K562 (cell line): ENCODE measurements around the gene KLK1. TPM values are rescaled to one million over a fixed set of nuclear protein-coding genes. Genes with fewer than 3 reads are reported as not detected.

Experiments used
- ATAC-seq: fragments of 200-7000 bp; cut with Tn5 transposase; 3 replicates; pipeline ENCODE4 v1.9.1; 2020; ENCODE audit warnings: moderate library complexity
- BruUV-seq: library from RNA; stranded (reverse); fragments of 400-500 nt; replicated peaks from 2 replicates; lab custom pipeline; 2021; lab: Mats Ljungman, UMichigan
- CTCF ChIA-PET: fragments of 300-600 bp; formaldehyde crosslinking; extraction: SDS; loops from one replicate; lab custom pipeline; 2021; ENCODE audit warnings: low intra/inter-chr PET ratio; lab: Yijun Ruan, JAX
- POLR2A ChIA-PET: fragments of 300-600, 350-650 bp; sonication (Branson Sonifier 250); formaldehyde crosslinking; extraction: SDS; loops from one replicate; lab custom pipeline; 2021; ENCODE audit warnings: antibody characterized with exemption, inconsistent platforms; lab: Yijun Ruan, JAX
- DNase-seq, 4 experiments: peaks; one replicate each; pipeline versions ENCODE4 v3.0.0 to v3.0.0-alpha.2; 2011 to 2018; ENCODE audit warnings: low spot score in 3 of 4, mixed read lengths in 3 of 4; ENCODE audit errors: extremely low read depth in 1 of 4
- FAIRE-seq: peaks from 2 replicates; lab custom pipeline; 2011; peaks lifted over from hg19 to GRCh38; lab: Jason Lieb, UNC
- H2AFZ ChIP-seq: 2 replicates; pipeline ENCODE4 v1.6.0; 2011; ENCODE audit warnings: low read depth, low read length, control low read depth, inconsistent platforms
- H3K27ac ChIP-seq: fragments of 200-600 bp; 3 replicates; pipeline ENCODE4 v1.8.0; 2011; ENCODE audit warnings: low read depth, mild to moderate bottlenecking, control low read depth, inconsistent platforms, low read length, moderate library complexity, mixed read lengths; ENCODE audit errors: extremely low read depth
- H3K27me3 ChIP-seq, 2 experiments: fragments of 300-600 bp in 1 of 2; 2 replicates in 1 of 2; 3 replicates in 1 of 2; pipeline versions ENCODE4 v1.6.0 to v1.8.0; 2011; ENCODE audit warnings: inconsistent platforms in 2 of 2, low read length in 2 of 2, mild to moderate bottlenecking in 1 of 2, mixed read lengths in 1 of 2, moderate library complexity in 1 of 2; ENCODE audit not compliant: control insufficient read depth in 2 of 2, insufficient read depth in 2 of 2
- H3K36me3 ChIP-seq: fragments of 300-600 bp; 3 replicates; pipeline ENCODE4 v1.8.0; 2011; ENCODE audit warnings: mild to moderate bottlenecking, low read length, inconsistent platforms; ENCODE audit not compliant: control insufficient read depth, insufficient read depth
- H3K4me1 ChIP-seq, 2 experiments: fragments of 200-600 bp in 1 of 2; replicated peaks in 1 of 2; 2 replicates in 1 of 2; 3 replicates in 1 of 2; pipeline versions ENCODE4 v1.5.1 to v1.8.0; 2011; ENCODE audit warnings: inconsistent platforms in 2 of 2, low read length in 2 of 2, mild to moderate bottlenecking in 1 of 2, mixed read lengths in 1 of 2, moderate library complexity in 1 of 2; ENCODE audit not compliant: control insufficient read depth in 2 of 2, insufficient read depth in 2 of 2
- H3K4me2 ChIP-seq: 2 replicates; pipeline ENCODE4 v1.6.1; 2011; ENCODE audit warnings: low read length, control low read depth, inconsistent platforms, mixed read lengths; ENCODE audit not compliant: insufficient read depth
- H3K4me3 ChIP-seq: fragments of 200-600 bp; sonication (generic), shearing (Covaris generic); 2 replicates; pipeline ENCODE4 v1.5.1; 2016; ENCODE audit warnings: control low read depth, inconsistent platforms
- H3K79me2 ChIP-seq: fragments of 200-600 bp; 3 replicates; pipeline ENCODE4 v1.8.0; 2011; ENCODE audit warnings: low read length, inconsistent platforms; ENCODE audit not compliant: control insufficient read depth, insufficient read depth
- H3K9ac ChIP-seq, 2 experiments: 2 replicates each; pipeline versions ENCODE4 v1.6.0 to v1.6.1; 2011; ENCODE audit warnings: low read depth in 2 of 2, low read length in 2 of 2, control low read depth in 1 of 2, inconsistent platforms in 1 of 2, mild to moderate bottlenecking in 1 of 2, mixed read lengths in 1 of 2; ENCODE audit not compliant: insufficient read depth in 1 of 2
- H3K9me1 ChIP-seq: one replicate; pipeline ENCODE4 v1.6.0; 2011; ENCODE audit warnings: inconsistent platforms, mild to moderate bottlenecking, low read length, moderate library complexity; ENCODE audit not compliant: control insufficient read depth, insufficient read depth
- H3K9me3 ChIP-seq: replicated peaks from 2 replicates; pipeline ENCODE4 v1.5.1; 2011; ENCODE audit warnings: low read depth, low read length, inconsistent platforms; ENCODE audit not compliant: control insufficient read depth, insufficient read depth
- H4K20me1 ChIP-seq: replicated peaks from 2 replicates; pipeline ENCODE4 v1.6.1; 2011; ENCODE audit warnings: low read length, inconsistent platforms, mixed read lengths; ENCODE audit not compliant: control insufficient read depth, insufficient read depth
- ASH1L ChIP-seq: fragments of 450-650 bp; IDR thresholded peaks from 2 replicates; pipeline ENCODE4 v1.6.1; 2018; ENCODE audit warnings: borderline replicate concordance, mild to moderate bottlenecking, low read depth; ENCODE audit not compliant: partially characterized antibody
- CBX1 ChIP-seq: sonication (generic); IDR thresholded peaks from 2 replicates; pipeline ENCODE4 v1.6.1; 2016; ENCODE audit warnings: antibody characterized with exemption, low read depth, mild to moderate bottlenecking
- CBX5 ChIP-seq: IDR thresholded peaks from 2 replicates; pipeline ENCODE4 v1.6.1; 2014; ENCODE audit warnings: low read depth, borderline replicate concordance
- COPS2 ChIP-seq: fragments of 450-650 bp; conservative IDR thresholded peaks from 2 replicates; pipeline ENCODE4 v1.6.1; 2016; ENCODE audit warnings: mild to moderate bottlenecking, moderate library complexity
- DIDO1 ChIP-seq: fragments of 450-650 bp; IDR thresholded peaks from 2 replicates; pipeline ENCODE4 v1.6.1; 2016; ENCODE audit warnings: low read depth, missing biosample characterization, missing genetic modification characterization
- KDM1A ChIP-seq, 2 experiments: fragments of 450-650 bp; IDR thresholded peaks; 2 replicates each; pipeline ENCODE4 v1.6.1; 2016; ENCODE audit warnings: mild to moderate bottlenecking in 2 of 2
- MCM5 ChIP-seq: fragments of 450-650 bp; IDR thresholded peaks from 2 replicates; pipeline ENCODE4 v1.6.1; 2016; ENCODE audit warnings: low read depth
- MYC ChIP-seq, 2 experiments: fragments of 250-450 bp in 1 of 2; sonication (Bioruptor Pico) in 1 of 2; IDR thresholded peaks; 2 replicates each; pipeline versions ENCODE4 v1.5.1 to v1.6.1; 2012 to 2021; ENCODE audit warnings: low read depth in 2 of 2, borderline replicate concordance in 1 of 2, improper control_type of control experiment in 1 of 2, low read length in 1 of 2, mild to moderate bottlenecking in 1 of 2, moderate library complexity in 1 of 2
- NRF1 ChIP-seq, 2 experiments: fragments of 450-650 bp; IDR thresholded peaks in 1 of 2; conservative IDR thresholded peaks in 1 of 2; 2 replicates each; pipeline ENCODE4 v1.6.1; 2014; ENCODE audit warnings: mild to moderate bottlenecking in 2 of 2
- RAD51 ChIP-seq: fragments of 450-650 bp; IDR thresholded peaks from 2 replicates; pipeline ENCODE4 v1.7.1; 2016; ENCODE audit warnings: low read depth, mild to moderate bottlenecking, borderline replicate concordance
- RBBP5 ChIP-seq: fragments of 200-600 bp; sonication (generic); IDR thresholded peaks from 2 replicates; pipeline ENCODE4 v1.6.1; 2012; ENCODE audit warnings: borderline replicate concordance, mild to moderate bottlenecking, low read length, control low read depth, inconsistent platforms; ENCODE audit not compliant: insufficient read depth, poor library complexity, severe bottlenecking
- SAFB2 ChIP-seq: fragments of 200-400 bp; formaldehyde crosslinking; IDR thresholded peaks from 2 replicates; pipeline ENCODE4 v1.6.1; 2018; ENCODE audit warnings: borderline replicate concordance, low read length, low read depth, moderate library complexity; ENCODE audit not compliant: severe bottlenecking
- SETDB1 ChIP-seq: IDR thresholded peaks from one replicate; pipeline ENCODE4 v1.6.1; 2012; ENCODE audit warnings: low read length, control low read depth, inconsistent platforms
- SRSF7 ChIP-seq: fragments of 200-400 bp; formaldehyde crosslinking; optimal IDR thresholded peaks from 2 replicates; pipeline ENCODE3; 2017; ENCODE audit warnings: mild to moderate bottlenecking, low read depth, low read length
- WGBS: fragments of 100-300 bp; shearing (Covaris generic); methylation state at CpG from one replicate; pipeline ENCODE4 v1.1.6; 2016; ENCODE audit warnings: low coverage, mixed read lengths; ENCODE audit not compliant: insufficient coverage; ENCODE audit errors: missing lambda C conversion rate; 5-methylcytosine and 5-hydroxymethylcytosine counted together
- in situ Hi-C: fragments of 300-500 bp; cut with MboI; formaldehyde crosslinking; loops from 4 replicates; pipeline ENCODE4 v1.15.0; 2018; ENCODE audit warnings: inconsistent platforms, mixed read lengths
- intact Hi-C: fragments of 100-400 bp; cut with micrococcal nuclease; formaldehyde crosslinking; loops from 2 replicates; pipeline ENCODE4 v1.14.2; 2022
- polyA plus RNA-seq, 8 experiments: library from polyadenylated mRNA; depleted of rRNA in 4 of 8; stranded (reverse) in 5 of 8; unstranded in 3 of 8; fragments of >200 nt; fragmentation: Nextera tagmentation in 2 of 8; fragmentation: Illumina TruSeq in 1 of 8; extraction: Ambion mirVana in 2 of 8; extraction: Trizol in 1 of 8; gene quantifications; 2 replicates each; pipeline versions ENCODE4 v1.2.1 to v1.2.3, GENCODE V29; 2011 to 2014; ENCODE audit warnings: inconsistent platforms in 1 of 8, missing spikeins in 1 of 8
- total RNA-seq, 7 experiments: library from RNA; depleted of rRNA in 6 of 7; stranded (reverse); fragments of >200 nt in 6 of 7; fragmentation: Illumina TruSeq in 2 of 7; extraction: Trizol in 2 of 7; gene quantifications; 2 replicates each; pipeline versions ENCODE4 v1.2.1 to v1.2.3, GENCODE V29; 2011 to 2021; ENCODE audit warnings: low replicate concordance in 1 of 7
- TF ChIP-seq, protein P1 (sequence below): fragments of 250-450 bp; sonication (Bioruptor Pico); IDR thresholded peaks from 2 replicates; pipeline ENCODE4 v1.5.0; 2021
- TF ChIP-seq, protein P2 (sequence below), 2 experiments: fragments of 450-650 bp; IDR thresholded peaks; 2 replicates each; pipeline ENCODE4 v1.6.1; 2018; ENCODE audit warnings: mild to moderate bottlenecking in 2 of 2, low read depth in 1 of 2; ENCODE audit not compliant: partially characterized antibody in 2 of 2
- TF ChIP-seq, protein P3 (sequence below): fragments of 250-450 bp; sonication (Bioruptor Pico); IDR thresholded peaks from 2 replicates; pipeline ENCODE4 v1.8.0; 2022; ENCODE audit warnings: moderate library complexity, mild to moderate bottlenecking, inconsistent platforms

Gene KLK1
- total and polyA plus RNA-seq, 9 of the 15 experiments (the other 6 are each of a cell fraction or from before 2014, with no cell fraction given): 0.87 to 15.4 (median 9.1) TPM

DNA sequence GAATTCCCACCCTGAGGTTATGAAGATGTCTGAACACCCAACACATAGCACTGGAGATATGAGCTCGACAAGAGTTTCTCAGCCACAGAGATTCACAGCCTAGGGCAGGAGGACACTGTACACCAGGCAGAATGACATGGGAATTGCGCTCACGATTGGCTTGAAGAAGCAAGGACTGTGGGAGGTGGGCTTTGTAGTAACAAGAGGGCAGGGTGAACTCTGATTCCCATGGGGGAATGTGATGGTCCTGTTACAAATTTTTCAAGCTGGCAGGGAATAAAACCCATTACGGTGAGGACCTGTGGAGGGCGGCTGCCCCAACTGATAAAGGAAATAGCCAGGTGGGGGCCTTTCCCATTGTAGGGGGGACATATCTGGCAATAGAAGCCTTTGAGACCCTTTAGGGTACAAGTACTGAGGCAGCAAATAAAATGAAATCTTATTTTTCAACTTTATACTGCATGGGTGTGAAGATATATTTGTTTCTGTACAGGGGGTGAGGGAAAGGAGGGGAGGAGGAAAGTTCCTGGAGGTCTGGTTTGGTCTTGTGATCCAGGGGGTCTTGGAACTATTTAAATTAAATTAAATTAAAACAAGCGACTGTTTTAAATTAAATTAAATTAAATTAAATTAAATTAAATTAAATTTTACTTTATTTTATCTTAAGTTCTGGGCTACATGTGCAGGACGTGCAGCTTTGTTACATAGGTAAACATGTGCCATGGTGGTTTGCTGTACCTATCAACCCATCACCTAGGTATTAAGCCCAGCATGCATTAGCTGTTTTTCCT lies 38.1 kb upstream of the KLK1 start:
- BruUV-seq: no TSS peak
- ATAC-seq: no peak
- TF ChIP-seq, protein P1, sequence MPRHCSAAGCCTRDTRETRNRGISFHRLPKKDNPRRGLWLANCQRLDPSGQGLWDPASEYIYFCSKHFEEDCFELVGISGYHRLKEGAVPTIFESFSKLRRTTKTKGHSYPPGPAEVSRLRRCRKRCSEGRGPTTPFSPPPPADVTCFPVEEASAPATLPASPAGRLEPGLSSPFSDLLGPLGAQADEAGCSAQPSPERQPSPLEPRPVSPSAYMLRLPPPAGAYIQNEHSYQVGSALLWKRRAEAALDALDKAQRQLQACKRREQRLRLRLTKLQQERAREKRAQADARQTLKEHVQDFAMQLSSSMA (CRISPR knock-in tag): no peak
- no peak for TF ChIP-seq MCM5
- no peak for TF ChIP-seq KDM1A (IDR thresholded peaks at IDR 0.05)
- TF ChIP-seq CBX1: no peak
- TF ChIP-seq RBBP5: no peak
- TF ChIP-seq SETDB1: no peak
- no peak for TF ChIP-seq CBX5
- no peak for TF ChIP-seq SAFB2
- no peak for TF ChIP-seq MYC (IDR thresholded peaks at IDR 0.05; ENCODE audit: low read depth, low read length)
- no peak for TF ChIP-seq MYC (CRISPR knock-in tag; IDR thresholded peaks at IDR 0.05; ENCODE audit: borderline replicate concordance, low read depth)
- TF ChIP-seq, protein P2, sequence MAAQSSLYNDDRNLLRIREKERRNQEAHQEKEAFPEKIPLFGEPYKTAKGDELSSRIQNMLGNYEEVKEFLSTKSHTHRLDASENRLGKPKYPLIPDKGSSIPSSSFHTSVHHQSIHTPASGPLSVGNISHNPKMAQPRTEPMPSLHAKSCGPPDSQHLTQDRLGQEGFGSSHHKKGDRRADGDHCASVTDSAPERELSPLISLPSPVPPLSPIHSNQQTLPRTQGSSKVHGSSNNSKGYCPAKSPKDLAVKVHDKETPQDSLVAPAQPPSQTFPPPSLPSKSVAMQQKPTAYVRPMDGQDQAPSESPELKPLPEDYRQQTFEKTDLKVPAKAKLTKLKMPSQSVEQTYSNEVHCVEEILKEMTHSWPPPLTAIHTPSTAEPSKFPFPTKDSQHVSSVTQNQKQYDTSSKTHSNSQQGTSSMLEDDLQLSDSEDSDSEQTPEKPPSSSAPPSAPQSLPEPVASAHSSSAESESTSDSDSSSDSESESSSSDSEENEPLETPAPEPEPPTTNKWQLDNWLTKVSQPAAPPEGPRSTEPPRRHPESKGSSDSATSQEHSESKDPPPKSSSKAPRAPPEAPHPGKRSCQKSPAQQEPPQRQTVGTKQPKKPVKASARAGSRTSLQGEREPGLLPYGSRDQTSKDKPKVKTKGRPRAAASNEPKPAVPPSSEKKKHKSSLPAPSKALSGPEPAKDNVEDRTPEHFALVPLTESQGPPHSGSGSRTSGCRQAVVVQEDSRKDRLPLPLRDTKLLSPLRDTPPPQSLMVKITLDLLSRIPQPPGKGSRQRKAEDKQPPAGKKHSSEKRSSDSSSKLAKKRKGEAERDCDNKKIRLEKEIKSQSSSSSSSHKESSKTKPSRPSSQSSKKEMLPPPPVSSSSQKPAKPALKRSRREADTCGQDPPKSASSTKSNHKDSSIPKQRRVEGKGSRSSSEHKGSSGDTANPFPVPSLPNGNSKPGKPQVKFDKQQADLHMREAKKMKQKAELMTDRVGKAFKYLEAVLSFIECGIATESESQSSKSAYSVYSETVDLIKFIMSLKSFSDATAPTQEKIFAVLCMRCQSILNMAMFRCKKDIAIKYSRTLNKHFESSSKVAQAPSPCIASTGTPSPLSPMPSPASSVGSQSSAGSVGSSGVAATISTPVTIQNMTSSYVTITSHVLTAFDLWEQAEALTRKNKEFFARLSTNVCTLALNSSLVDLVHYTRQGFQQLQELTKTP (IDR thresholded peaks at IDR 0.05; ENCODE audit: low read depth in 1 of 2, partially characterized antibody in 2 of 2): no peak
- TF ChIP-seq DIDO1: no peak
- no peak for TF ChIP-seq SRSF7
- TF ChIP-seq, protein P3, sequence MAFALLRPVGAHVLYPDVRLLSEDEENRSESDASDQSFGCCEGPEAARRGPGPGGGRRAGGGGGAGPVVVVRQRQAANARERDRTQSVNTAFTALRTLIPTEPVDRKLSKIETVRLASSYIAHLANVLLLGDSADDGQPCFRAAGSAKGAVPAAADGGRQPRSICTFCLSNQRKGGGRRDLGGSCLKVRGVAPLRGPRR (CRISPR knock-in tag): no peak
- TF ChIP-seq NRF1 (conservative IDR thresholded peaks at IDR 0.05 in 1 of 2, IDR thresholded peaks at IDR 0.05 in 1 of 2): no peak
- no peak for TF ChIP-seq ASH1L
- no peak for TF ChIP-seq COPS2
- TF ChIP-seq RAD51: no peak
- Histone ChIP-seq H3K27me3 (peaks cover 26 to 51% of the 10 kb centered on the region in 2 experiments), H3K9ac (no peak overlapping the region), H3K36me3 (no peaks in the 10 kb centered on the region), H3K4me3 (no peak overlapping the region), H3K4me2 (no peak overlapping the region), H3K4me1 (peaks cover 0 to 4% of the 10 kb centered on the region in 2 experiments; a peak in 2 of 5 replicates), H3K79me2 (no peaks in the 10 kb centered on the region), H4K20me1 (0 out of 2 replicates have a peak, but pooled peaks cover 3% of the 10 kb centered on the region), H3K27ac (no peak overlapping the region), H3K9me3 (no peaks in the 10 kb centered on the region), H2AFZ (no peak overlapping the region), H3K9me1 (no peaks in the 10 kb centered on the region)
- FAIRE-seq: no peak
- WGBS: 2% methylated on average over 7 of the region's 7 CpGs
- intact Hi-C loops: no loop called here
- in situ Hi-C loops: no loop called here
- ChIA-PET CTCF (no interaction called here), POLR2A (interaction anchor here (1.0 kb wide), 1 partner anchor 59 kb away, joined by 5 read pairs; no protein-coding TSS in a partner anchor)
- DNase-seq: no peak
